ENCODE data around the gene TMEM126A. TPM values are rescaled to one million over a fixed set of nuclear protein-coding genes. Genes with fewer than 3 reads are reported as not detected.

The TMEM126A gene
- total and polyA plus RNA-seq, 2 of the 13 experiments (the other 11 are each of a cell fraction or from before 2014, with no cell fraction given): 59.5 to 66.9 TPM

- TF ChIP-seq ZNF646 (CRISPR knock-in tag; IDR thresholded peaks at IDR 0.05): no peak
- TF ChIP-seq ZSCAN22 (CRISPR knock-in tag; IDR thresholded peaks at IDR 0.05): no peak
- TF ChIP-seq KMT2A (CRISPR knock-in tag; IDR thresholded peaks at IDR 0.05): peak; percentile 87
- TF ChIP-seq HMG20B (CRISPR knock-in tag; conservative IDR thresholded peaks at IDR 0.05): no peak
- no peak for TF ChIP-seq ZNF317 (CRISPR knock-in tag; IDR thresholded peaks at IDR 0.05)
- no peak for TF ChIP-seq ZNF382 (CRISPR knock-in tag; IDR thresholded peaks at IDR 0.05; ENCODE audit: borderline replicate concordance)
- TF ChIP-seq POGK (CRISPR knock-in tag; conservative IDR thresholded peaks at IDR 0.05): no peak
- peak; percentile 77; the same call in 1 of the 2 replicates for TF ChIP-seq RFXAP (CRISPR knock-in tag; IDR thresholded peaks at IDR 0.05; ENCODE audit: borderline replicate concordance)
- no peak for TF ChIP-seq PREB (CRISPR knock-in tag; IDR thresholded peaks at IDR 0.05)
- 0 out of 2 replicates have a peak, but pooled peaks have one; percentile 28 for TF ChIP-seq GATAD2A (CRISPR knock-in tag; IDR thresholded peaks at IDR 0.05)
- peak; percentile 47 for TF ChIP-seq MED1 (CRISPR knock-in tag; IDR thresholded peaks at IDR 0.05)
- TF ChIP-seq ZNF737 (CRISPR knock-in tag; IDR thresholded peaks at IDR 0.05; ENCODE audit: borderline replicate concordance): no peak
- no peak for TF ChIP-seq PLSCR1 (CRISPR knock-in tag; IDR thresholded peaks at IDR 0.05; ENCODE audit: borderline replicate concordance)
- no peak for TF ChIP-seq RFX3 (CRISPR knock-in tag; IDR thresholded peaks at IDR 0.05)
- no peak for TF ChIP-seq HNRNPL (IDR thresholded peaks at IDR 0.05; ENCODE audit: low read depth, low read length)
- TF ChIP-seq POLR2AphosphoS5 (IDR thresholded peaks at IDR 0.05; ENCODE audit: low read depth, low read length): peak; percentile 93
- no peak for TF ChIP-seq KLF15 (CRISPR knock-in tag; IDR thresholded peaks at IDR 0.05; ENCODE audit: borderline replicate concordance)
- TF ChIP-seq ZNF550 (CRISPR knock-in tag; IDR thresholded peaks at IDR 0.05; ENCODE audit: borderline replicate concordance): no peak
- no peak for TF ChIP-seq ZNF274 (CRISPR knock-in tag; IDR thresholded peaks at IDR 0.05)
- TF ChIP-seq KLF11 (CRISPR knock-in tag; IDR thresholded peaks at IDR 0.05): peak; percentile 81; the same call in 1 of the 2 replicates
- TF ChIP-seq ZNF839 (CRISPR knock-in tag; IDR thresholded peaks at IDR 0.05; ENCODE audit: borderline replicate concordance): no peak
Observed at GRCh38 chr11:85647604-85648299, at the start of gene TMEM126A (continued).

Measured in HepG2 (cell line).